Sigmoid colon (tissue), 7 donors: ENCODE results near the gene PLK1. TPM values are rescaled to one million over a fixed set of nuclear protein-coding genes. Genes with fewer than 3 reads are reported as not detected.
A peak's percentile ranks its signal among the peaks of the same experiment; 100 is the strongest.
"Not testable (repeated sequence)": the region's sequence is repeated elsewhere in the genome, so short reads cannot be mapped to it uniquely, and the experiment has no call there.

Source experiments
- DNase-seq: peaks from one replicate; pipeline ENCODE4 v3.0.0-alpha.2; 2019
- H3K27ac ChIP-seq, 4 donors: fragments of 200-600 bp; sonication (generic); one replicate each; pipeline ENCODE4 v1.5.1; 2016 to 2019; ENCODE audit warnings: mild to moderate bottlenecking in 1 of 4
- H3K27me3 ChIP-seq, 3 donors: fragments of 200-600 bp; sonication (generic); one replicate each; pipeline ENCODE4 v1.5.1; 2019; ENCODE audit warnings: mild to moderate bottlenecking in 1 of 3
- H3K36me3 ChIP-seq, 4 donors: fragments of 200-600 bp; sonication (generic); one replicate each; pipeline ENCODE4 v1.5.1; 2016 to 2019
- H3K4me1 ChIP-seq, 4 donors: fragments of 200-600 bp; sonication (generic); one replicate each; pipeline ENCODE4 v1.5.1; 2017 to 2019
- H3K4me3 ChIP-seq, 4 donors: fragments of 200-600 bp; sonication (generic); one replicate each; pipeline ENCODE4 v1.5.1; 2017 to 2019; ENCODE audit warnings: mild to moderate bottlenecking in 2 of 4, moderate library complexity in 1 of 4
- H3K9me3 ChIP-seq, 4 donors: fragments of 200-600 bp in 3 of 4; sonication (generic) in 3 of 4; one replicate each; pipeline versions ENCODE4 v1.5.1 to v1.6.1; 2013 to 2019
- CTCF ChIP-seq, 4 experiments: fragments of 450-650 bp in 3 of 4; fragments of 200-600 bp in 1 of 4; IDR thresholded peaks; one replicate each; pipeline ENCODE4 v1.5.1; 2016 to 2019; ENCODE audit warnings: antibody characterized with exemption in 4 of 4, mild to moderate bottlenecking in 3 of 4, moderate library complexity in 2 of 4
- EP300 ChIP-seq, 4 donors: sonication (generic); formaldehyde crosslinking; IDR thresholded peaks; one replicate each; pipeline ENCODE4 v1.6.1; 2017; ENCODE audit warnings: antibody characterized with exemption in 4 of 4
- POLR2A ChIP-seq, 2 donors: fragments of 450-650 bp; IDR thresholded peaks; one replicate each; pipeline ENCODE4 v1.6.1; 2016; ENCODE audit warnings: antibody characterized with exemption in 2 of 2, mild to moderate bottlenecking in 2 of 2, moderate library complexity in 2 of 2
- POLR2AphosphoS5 ChIP-seq, 4 donors: sonication (generic); formaldehyde crosslinking; IDR thresholded peaks; one replicate each; pipeline ENCODE4 v1.6.1; 2017; ENCODE audit warnings: antibody characterized with exemption in 4 of 4
- WGBS, 2 donors: extraction: QIAGEN DNeasy Blood & Tissue Kit; methylation state at CpG; one replicate each; pipeline ENCODE4 v1.1.7; 2013; 5-methylcytosine and 5-hydroxymethylcytosine counted together
- intact Hi-C: fragments of 100-400 bp; cut with DNase I; formaldehyde crosslinking; loops from one replicate; pipeline ENCODE4 v1.15.1; 2023
- polyA plus RNA-seq, 3 donors: library from polyadenylated mRNA; stranded (reverse); fragments of 200-250 nt; gene quantifications; one replicate each; pipeline ENCODE4 v1.2.3, GENCODE V29; 2013
- total RNA-seq, 4 donors: library from RNA; depleted of rRNA; stranded (reverse); fragments of >200 nt; gene quantifications; one replicate each; pipeline ENCODE4 v1.1.0, GENCODE V29; 2016
- donor health status: healthy with polysubstance abuse.
- donor health status: Bipolar disorder and iron deficiency.
- donor health status: healthy.

PLK1 gene
- total and polyA plus RNA-seq, 7 donors = 0.82 to 37.0 (median 4.2) TPM

GRCh38 chr16:23710008-23710407 lies 31.3 kb downstream of the PLK1 start:
- 89 to 96% methylated on average over 2 of the region's 2 CpGs for WGBS, 2 donors
- Histone ChIP-seq H3K9me3 (peaks cover 0 to 3% (median under 1%) of the 10 kb centered on the region in 4 donors), H3K4me1 (no peaks in the 10 kb centered on the region), H3K27ac (no peak overlapping the region), H3K36me3 (no peaks in the 10 kb centered on the region), H3K4me3 (no peak overlapping the region), H3K27me3 (peaks cover 8 to 43% (median 23%) of the 10 kb centered on the region in 3 donors)
- peak; percentile 1 for DNase-seq
- no peak for TF ChIP-seq POLR2A (IDR thresholded peaks at IDR 0.05)
- no peak for TF ChIP-seq CTCF (IDR thresholded peaks at IDR 0.05)
- no peak for TF ChIP-seq EP300 (IDR thresholded peaks at IDR 0.05)
- no peak for TF ChIP-seq POLR2AphosphoS5 (IDR thresholded peaks at IDR 0.05)
- intact Hi-C loops = no loop called here

- TF ChIP-seq CTCF (IDR thresholded peaks at IDR 0.05) = no peak
- no peak for TF ChIP-seq POLR2AphosphoS5 (IDR thresholded peaks at IDR 0.05)
- no peak for TF ChIP-seq EP300 (IDR thresholded peaks at IDR 0.05)
- TF ChIP-seq POLR2A (IDR thresholded peaks at IDR 0.05) = no peak
- intact Hi-C loops = no loop called here
- H3K4me3 ChIP-seq = no peak overlapping the region
- H3K36me3 ChIP-seq = no peaks in the 10 kb centered on the region
- H3K4me1 ChIP-seq = no peaks in the 10 kb centered on the region
- H3K27ac ChIP-seq = no peak overlapping the region
- peaks cover 0 to 3% (median under 1%) of the 10 kb centered on the region in 4 donors for H3K9me3 ChIP-seq
- 94 to 97% methylated on average over 3 of the region's 3 CpGs for WGBS, 2 donors
- DNase-seq = peak; percentile 4
- H3K27me3 ChIP-seq = peaks cover 8 to 48% (median 28%) of the 10 kb centered on the region in 3 donors
Measured at GRCh38 chr16:23710504-23710903, 31.8 kb downstream of the PLK1 start.

GRCh38 chr16:23711785-23712184 lies 33.1 kb downstream of the PLK1 start:
- H3K4me3 ChIP-seq = no peak overlapping the region
- peaks cover 12 to 54% (median 28%) of the 10 kb centered on the region in 3 donors for H3K27me3 ChIP-seq
- intact Hi-C loops = no loop called here
- H3K36me3 ChIP-seq = no peaks in the 10 kb centered on the region
- TF ChIP-seq CTCF (IDR thresholded peaks at IDR 0.05) (no peak), EP300 (IDR thresholded peaks at IDR 0.05) (no peak), POLR2AphosphoS5 (IDR thresholded peaks at IDR 0.05) (no peak), POLR2A (IDR thresholded peaks at IDR 0.05) (no peak)
- 14 to 60% methylated on average over 4 of the region's 4 CpGs for WGBS, 2 donors
- no peak overlapping the region for H3K27ac ChIP-seq
- peaks cover 0 to 3% (median under 1%) of the 10 kb centered on the region in 4 donors for H3K9me3 ChIP-seq
- H3K4me1 ChIP-seq = no peaks in the 10 kb centered on the region
- DNase-seq = no peak

DNA sequence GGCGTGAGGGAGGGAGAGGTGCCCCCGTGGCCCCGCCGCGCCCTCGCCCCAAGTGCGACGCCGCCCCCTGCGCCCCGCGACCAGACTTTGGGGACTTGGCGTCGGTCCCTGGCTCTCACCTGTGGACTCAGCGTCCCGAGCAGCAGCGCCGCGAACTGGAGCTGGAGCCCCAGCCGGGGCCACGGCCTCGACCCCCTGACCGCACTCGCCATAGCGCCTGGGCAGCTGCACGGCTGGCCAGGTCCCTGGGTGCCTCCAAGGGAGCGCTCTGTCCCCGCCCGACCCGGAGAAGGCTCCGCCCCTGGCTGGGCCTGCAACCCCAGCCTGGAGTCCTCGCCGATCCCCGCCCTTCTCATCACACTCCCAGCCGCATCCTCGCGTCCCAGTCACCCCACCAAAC lies 34.3 kb downstream of the PLK1 start, which contains the start of gene ERN2:
ERN2 (minus strand) TSS at position 247 of the 400 bp plus-strand sequence; CDS start at position 212, 35 bp downstream.
- peaks cover 12 to 54% (median 28%) of the 10 kb centered on the region in 3 donors for H3K27me3 ChIP-seq
- DNase-seq = no peak
- intact Hi-C loops = no loop called here
- TF ChIP-seq POLR2AphosphoS5 (IDR thresholded peaks at IDR 0.05) (no peak), POLR2A (IDR thresholded peaks at IDR 0.05) (no peak), EP300 (IDR thresholded peaks at IDR 0.05) (no peak), CTCF (IDR thresholded peaks at IDR 0.05) (no peak)
- 3 to 7% methylated on average over 37 of the region's 37 CpGs for WGBS, 2 donors
- no peaks in the 10 kb centered on the region for H3K4me1 ChIP-seq
- peaks cover 0 to 3% (median under 1%) of the 10 kb centered on the region in 4 donors for H3K9me3 ChIP-seq
- H3K36me3 ChIP-seq = no peaks in the 10 kb centered on the region
- H3K27ac ChIP-seq = no peak within 1 kb of the TSS
- peak within 1 kb of the TSS in 1 of 4 donors; percentile 20 for H3K4me3 ChIP-seq

GRCh38 chr16:23716484-23716883 lies 37.8 kb downstream of the PLK1 start:
- H3K36me3 ChIP-seq = no peaks in the 10 kb centered on the region
- peaks cover 12 to 47% (median 27%) of the 10 kb centered on the region in 3 donors for H3K27me3 ChIP-seq
- no peak overlapping the region for H3K27ac ChIP-seq
- no peak for DNase-seq
- no peaks in the 10 kb centered on the region for H3K9me3 ChIP-seq
- 90 to 91% methylated on average over 5 of the region's 5 CpGs for WGBS, 2 donors
- H3K4me3 ChIP-seq = no peak overlapping the region
- intact Hi-C loops = no loop called here
- TF ChIP-seq CTCF (IDR thresholded peaks at IDR 0.05) = no peak
- TF ChIP-seq POLR2A (IDR thresholded peaks at IDR 0.05) = no peak
- TF ChIP-seq EP300 (IDR thresholded peaks at IDR 0.05) = no peak
- TF ChIP-seq POLR2AphosphoS5 (IDR thresholded peaks at IDR 0.05) = no peak
- no peaks in the 10 kb centered on the region for H3K4me1 ChIP-seq

- WGBS, 2 donors = 78 to 85% methylated on average over 9 of the region's 9 CpGs
- H3K9me3 ChIP-seq, intact Hi-C loops, H3K36me3 ChIP-seq, H3K27ac ChIP-seq, H3K4me3 ChIP-seq, H3K27me3 ChIP-seq, DNase-seq, H3K4me1 ChIP-seq: not testable (repeated sequence)
Measured at GRCh38 chr16:23722613-23723240, 44.0 kb downstream of the PLK1 start.
